Measurements from ENCODE around the gene B3GALNT2. TPM values are rescaled to one million over a fixed set of nuclear protein-coding genes. Genes with fewer than 3 reads are reported as not detected.
A peak's percentile ranks its signal among the peaks of the same experiment; 100 is the strongest.

Gene B3GALNT2
- total RNA-seq, 1 experiment from 2014 or later: 88.4 TPM

- Mint-ChIP-seq H3K27me3 (ENCODE audit: insufficient read depth, unreplicated experiment) (no peaks in the 10 kb centered on the region), H3K27ac (ENCODE audit: low read depth, unreplicated experiment) (no peak overlapping the region), H3K4me3 (ENCODE audit: unreplicated experiment) (no peak overlapping the region), H3K36me3 (ENCODE audit: insufficient read depth, unreplicated experiment) (no peaks in the 10 kb centered on the region), H3K9me3 (ENCODE audit: unreplicated experiment) (peaks cover 18% of the 10 kb centered on the region), H3K4me1 (ENCODE audit: insufficient read depth, unreplicated experiment) (peaks cover 22% of the 10 kb centered on the region)
- intact Hi-C loops (cut with micrococcal nuclease): no loop called here
- no peak for DNase-seq (ENCODE audit: unreplicated experiment)
- ChIA-PET CTCF (interaction anchor here (0.6 to 0.8 kb wide), 5 partner anchors 10 to 826 kb away, joined by 3 to 6 read pairs (median 4); no protein-coding TSS in a partner anchor), POLR2A (interaction anchor here (0.6 kb wide), 3 partner anchors 10 to 234 kb away, joined by 3 read pairs; no protein-coding TSS in a partner anchor)
- no TSS peak for BruUV-seq (replicated peaks)
- TF ChIP-seq CTCF (IDR thresholded peaks at IDR 0.05; ENCODE audit: unreplicated experiment): no peak
Observed at GRCh38 chr1:235533476-235534168, 29.4 kb upstream of the B3GALNT2 start.

GRCh38 chr1:235532360-235532759 is 28.1 kb upstream of the B3GALNT2 start:
- Mint-ChIP-seq H3K36me3 (ENCODE audit: insufficient read depth, unreplicated experiment) (no peaks in the 10 kb centered on the region), H3K27me3 (ENCODE audit: insufficient read depth, unreplicated experiment) (no peaks in the 10 kb centered on the region), H3K4me1 (ENCODE audit: insufficient read depth, unreplicated experiment) (peaks cover 22% of the 10 kb centered on the region), H3K4me3 (ENCODE audit: unreplicated experiment) (no peak overlapping the region), H3K27ac (ENCODE audit: low read depth, unreplicated experiment) (peak overlapping the region; percentile 20), H3K9me3 (ENCODE audit: unreplicated experiment) (peaks cover 18% of the 10 kb centered on the region)
- BruUV-seq (replicated peaks): no TSS peak
- POLR2A ChIA-PET: interaction anchor here (0.6 to 1.2 kb wide), 2 partner anchors 28 to 257 kb away, joined by 3 to 5 read pairs; partner anchors contain the start of gene B3GALNT2
- intact Hi-C loops (cut with micrococcal nuclease): no loop called here
- TF ChIP-seq CTCF (IDR thresholded peaks at IDR 0.05; ENCODE audit: unreplicated experiment): no peak
- peak; percentile 75 for DNase-seq (ENCODE audit: unreplicated experiment)
- CTCF ChIA-PET: interaction anchor here (0.6 to 1.2 kb wide), 3 partner anchors 8 to 18 kb away, joined by 3 to 7 read pairs (median 5); no protein-coding TSS in a partner anchor

- Mint-ChIP-seq H3K36me3 (ENCODE audit: insufficient read depth, unreplicated experiment) (no peaks in the 10 kb centered on the region), H3K4me3 (ENCODE audit: unreplicated experiment) (no peak overlapping the region), H3K4me1 (ENCODE audit: insufficient read depth, unreplicated experiment) (peaks cover 11% of the 10 kb centered on the region), H3K9me3 (ENCODE audit: unreplicated experiment) (peaks cover 18% of the 10 kb centered on the region), H3K27me3 (ENCODE audit: insufficient read depth, unreplicated experiment) (no peaks in the 10 kb centered on the region), H3K27ac (ENCODE audit: low read depth, unreplicated experiment) (no peak overlapping the region)
- no TSS peak for BruUV-seq (replicated peaks)
- no peak for DNase-seq (ENCODE audit: unreplicated experiment)
- ChIA-PET POLR2A (interaction anchor here (1.0 to 4.2 kb wide), 5 partner anchors 8 to 147 kb away, joined by 3 to 15 read pairs (median 6); partner anchors contain the start of gene B3GALNT2), CTCF (interaction anchor here (0.5 to 5.2 kb wide), 17 partner anchors 8 to 445 kb away, joined by 3 to 39 read pairs (median 4); partner anchors contain the start of gene GGPS1)
- no peak for TF ChIP-seq CTCF (IDR thresholded peaks at IDR 0.05; ENCODE audit: unreplicated experiment)
- intact Hi-C loops (cut with micrococcal nuclease): no loop called here
Observed at GRCh38 chr1:235527196-235527814, 23.1 kb upstream of the B3GALNT2 start.

GRCh38 chr1:235525314-235525713 is 21.1 kb upstream of the B3GALNT2 start:
- no peaks in the 10 kb centered on the region for H3K4me1 Mint-ChIP-seq (ENCODE audit: insufficient read depth, unreplicated experiment)
- CTCF ChIA-PET: interaction anchor here (0.6 to 5.2 kb wide), 6 partner anchors 11 to 446 kb away, joined by 3 to 39 read pairs (median 3); no protein-coding TSS in a partner anchor
- no peak for DNase-seq (ENCODE audit: unreplicated experiment)
- H3K36me3 Mint-ChIP-seq (ENCODE audit: insufficient read depth, unreplicated experiment): no peaks in the 10 kb centered on the region
- intact Hi-C loops (cut with micrococcal nuclease): no loop called here
- H3K27ac Mint-ChIP-seq (ENCODE audit: low read depth, unreplicated experiment): no peak overlapping the region
- no peaks in the 10 kb centered on the region for H3K27me3 Mint-ChIP-seq (ENCODE audit: insufficient read depth, unreplicated experiment)
- no peak overlapping the region for H3K4me3 Mint-ChIP-seq (ENCODE audit: unreplicated experiment)
- TF ChIP-seq CTCF (IDR thresholded peaks at IDR 0.05; ENCODE audit: unreplicated experiment): no peak
- H3K9me3 Mint-ChIP-seq (ENCODE audit: unreplicated experiment): no peaks in the 10 kb centered on the region
- POLR2A ChIA-PET: interaction anchor here (0.6 to 4.2 kb wide), 2 partner anchors 21 to 167 kb away, joined by 3 to 15 read pairs; partner anchors contain the start of gene B3GALNT2
- no TSS peak for BruUV-seq (replicated peaks)

All from MCF 10A (cell line).